GM19023 (cell line): Measurements from ENCODE around the gene CEP72.
"Not testable (repeated sequence)": the region's sequence is repeated elsewhere in the genome, so short reads cannot be mapped to it uniquely, and the experiment has no call there.

Experiments
- ATAC-seq: cut with Tn5 transposase; IDR thresholded peaks from one replicate; pipeline ENCODE4 v1.9.1; 2021; ENCODE audit warnings: mild to moderate bottlenecking, moderate library complexity; ENCODE audit not compliant: unreplicated experiment

Gene CEP72, protein sequence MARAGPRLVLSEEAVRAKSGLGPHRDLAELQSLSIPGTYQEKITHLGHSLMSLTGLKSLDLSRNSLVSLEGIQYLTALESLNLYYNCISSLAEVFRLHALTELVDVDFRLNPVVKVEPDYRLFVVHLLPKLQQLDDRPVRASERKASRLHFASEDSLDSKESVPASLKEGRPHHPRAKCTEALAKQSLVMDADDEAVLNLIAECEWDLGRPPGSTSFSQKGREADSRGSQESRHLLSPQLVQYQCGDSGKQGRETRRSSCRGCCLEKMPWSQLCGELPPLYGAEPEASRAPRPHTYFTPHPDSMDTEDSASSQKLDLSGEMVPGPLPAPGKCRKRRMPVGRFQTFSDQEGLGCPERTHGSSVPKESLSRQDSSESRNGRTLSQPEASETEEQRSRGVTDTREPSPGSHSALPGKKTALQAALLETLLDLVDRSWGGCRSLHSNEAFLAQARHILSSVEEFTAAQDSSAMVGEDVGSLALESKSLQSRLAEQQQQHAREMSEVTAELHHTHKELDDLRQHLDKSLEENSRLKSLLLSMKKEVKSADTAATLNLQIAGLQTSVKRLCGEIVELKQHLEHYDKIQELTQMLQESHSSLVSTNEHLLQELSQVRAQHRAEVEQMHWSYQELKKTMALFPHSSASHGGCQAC

DNA sequence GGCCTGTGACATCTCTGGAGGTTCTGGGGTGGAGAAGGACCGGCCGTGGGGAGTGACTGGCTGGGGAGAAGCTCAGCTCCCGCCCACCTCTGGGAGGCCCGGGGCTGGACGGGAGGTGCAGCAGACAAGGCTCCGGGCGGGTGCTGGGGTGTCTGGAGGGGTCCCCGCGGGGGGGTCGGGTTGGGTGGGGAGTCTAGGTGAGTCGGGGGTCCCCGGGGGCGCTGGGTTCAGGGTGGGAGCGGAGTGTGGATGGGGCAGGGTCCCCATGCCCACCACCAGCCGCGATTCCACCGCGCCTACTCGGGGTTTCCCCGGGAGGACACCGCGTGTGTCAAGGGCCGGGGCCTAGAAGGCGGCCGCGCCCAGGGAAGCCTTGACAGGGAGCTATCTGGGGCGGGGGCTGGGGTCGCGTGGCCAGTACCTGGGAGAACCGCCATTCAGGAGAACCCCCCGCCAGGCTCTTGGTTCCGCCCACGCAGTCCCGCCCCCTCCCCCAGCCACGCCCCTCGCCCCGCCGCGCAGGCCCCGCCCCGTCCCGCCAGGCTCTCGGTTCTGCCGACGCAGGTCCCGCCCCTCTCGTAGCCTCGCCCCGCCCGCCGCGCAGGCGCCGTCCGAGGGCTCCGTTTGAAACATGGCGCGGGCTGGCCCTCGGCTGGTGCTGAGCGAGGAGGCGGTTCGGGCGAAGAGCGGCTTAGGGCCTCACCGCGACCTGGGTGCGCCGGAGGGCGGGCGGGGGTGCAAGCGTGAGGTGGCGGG, at the start of gene CEP72:
Gene CEP72 (plus strand): TSS at position 610 of the 756 bp plus-strand sequence. CDS start 22 bp downstream, at position 632.
- peak; percentile 78 for ATAC-seq

GRCh38 chr5:565782-566440, 46.2 kb upstream of the CEP72 start:
- no peak for ATAC-seq

- no peak for ATAC-seq
Observed at GRCh38 chr5:566636-567309, 45.4 kb upstream of the CEP72 start.

DNA sequence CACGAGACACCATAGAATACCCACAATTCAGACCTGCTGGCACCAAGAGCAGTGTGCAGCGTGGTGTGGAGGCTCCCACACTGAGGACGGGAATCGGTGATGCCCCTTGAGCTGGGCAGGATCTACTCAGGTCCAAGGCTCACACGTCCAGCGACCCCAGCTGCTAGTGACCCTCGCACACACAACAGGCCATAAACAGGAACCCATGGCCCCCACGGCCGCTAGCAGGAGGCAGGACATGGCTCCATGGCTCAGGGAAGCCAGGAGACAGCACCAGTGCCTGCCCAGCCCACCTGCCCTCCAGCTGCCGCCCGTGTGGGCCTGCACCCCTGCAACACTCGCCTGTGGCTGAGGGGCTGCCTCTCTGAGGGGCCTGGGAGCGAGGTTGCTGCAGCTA, 44.5 kb upstream of the CEP72 start:
- ATAC-seq: no peak

DNA sequence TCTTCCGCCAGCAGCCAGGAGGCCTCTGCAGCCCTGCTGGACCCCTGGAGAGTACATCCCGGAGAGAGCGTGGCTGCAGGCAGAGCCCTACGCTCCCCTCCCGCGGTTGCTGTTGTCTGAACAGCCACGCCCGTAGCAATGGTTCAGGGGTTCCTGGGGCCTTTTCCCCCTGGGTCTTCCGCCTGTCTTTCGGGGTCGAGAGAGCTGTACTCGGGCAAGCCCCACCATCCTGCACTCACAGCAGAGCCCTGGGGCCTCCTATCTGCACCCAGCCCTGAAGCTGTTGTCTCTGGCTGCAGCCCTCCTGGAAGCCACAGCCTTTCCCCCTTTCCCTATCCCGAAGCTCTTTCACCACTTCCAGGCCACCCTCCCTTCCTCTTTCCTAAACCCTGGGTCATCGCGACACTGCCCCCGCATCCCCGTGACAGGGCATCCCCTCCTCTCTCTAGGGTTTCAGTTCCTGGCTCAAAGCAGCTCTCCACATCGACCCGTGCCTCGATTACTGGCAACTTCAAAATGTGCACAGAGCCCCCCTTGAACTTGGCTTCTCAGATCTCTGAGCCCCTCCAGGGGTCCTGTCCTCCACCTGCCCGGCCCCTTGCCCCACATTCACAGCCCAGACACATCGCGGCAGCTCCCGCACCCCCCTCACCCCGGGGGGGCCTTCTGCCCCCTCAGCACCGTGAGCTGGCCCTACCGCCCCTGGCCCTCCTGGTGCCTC, 43.9 kb upstream of the CEP72 start:
- no peak for ATAC-seq

- no peak for ATAC-seq
Observed at GRCh38 chr5:568809-569208, 43.3 kb upstream of the CEP72 start.

- ATAC-seq: no peak
Observed at GRCh38 chr5:569358-569867, 42.7 kb upstream of the CEP72 start.

- ATAC-seq: no peak
Observed at GRCh38 chr5:569868-570361, 42.2 kb upstream of the CEP72 start.

GRCh38 chr5:570446-570845, 41.7 kb upstream of the CEP72 start:
- ATAC-seq: no peak

- no peak for ATAC-seq
Observed at GRCh38 chr5:570886-571285, 41.3 kb upstream of the CEP72 start.

DNA sequence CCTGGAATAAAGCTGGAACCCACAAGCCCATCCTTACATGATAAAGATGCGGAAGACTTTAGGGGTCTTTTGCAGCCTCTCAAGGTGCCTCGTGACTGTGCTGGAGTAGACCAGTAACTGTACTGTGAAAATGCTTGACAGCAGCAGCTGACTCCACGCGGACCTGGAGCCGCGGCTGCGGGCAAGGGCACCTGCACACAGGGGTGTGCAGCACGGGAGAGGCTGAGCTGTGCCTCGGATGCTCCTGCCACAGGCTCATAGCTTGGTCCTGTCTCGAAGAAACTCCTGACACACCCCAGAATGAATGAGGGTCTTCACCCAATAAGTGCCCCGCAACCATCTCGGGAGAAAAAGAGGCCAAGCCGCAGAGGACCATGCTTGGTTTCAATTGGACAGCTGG, 40.3 kb upstream of the CEP72 start:
- no peak for ATAC-seq

- ATAC-seq: no peak
Observed at GRCh38 chr5:572398-573019, 39.6 kb upstream of the CEP72 start.

DNA sequence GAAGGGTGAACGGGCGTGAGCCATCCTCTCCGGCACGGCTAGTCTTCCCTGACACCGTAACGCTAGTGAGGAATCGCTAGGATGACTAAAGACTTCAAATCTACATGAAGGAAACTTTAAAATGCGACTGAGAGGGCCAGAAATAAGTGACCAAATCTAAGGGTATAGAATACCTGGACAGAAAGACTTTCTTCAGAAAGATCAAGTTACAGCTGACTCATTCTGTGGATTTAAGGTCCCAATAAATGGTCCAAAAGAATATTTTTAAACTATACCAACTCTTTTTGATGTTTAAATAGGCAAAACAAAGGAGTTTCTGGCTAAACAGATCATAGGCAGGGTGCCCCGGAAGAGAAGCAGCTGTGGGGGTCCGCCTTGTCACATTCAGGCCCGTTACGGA, 38.9 kb upstream of the CEP72 start:
- no peak for ATAC-seq

DNA sequence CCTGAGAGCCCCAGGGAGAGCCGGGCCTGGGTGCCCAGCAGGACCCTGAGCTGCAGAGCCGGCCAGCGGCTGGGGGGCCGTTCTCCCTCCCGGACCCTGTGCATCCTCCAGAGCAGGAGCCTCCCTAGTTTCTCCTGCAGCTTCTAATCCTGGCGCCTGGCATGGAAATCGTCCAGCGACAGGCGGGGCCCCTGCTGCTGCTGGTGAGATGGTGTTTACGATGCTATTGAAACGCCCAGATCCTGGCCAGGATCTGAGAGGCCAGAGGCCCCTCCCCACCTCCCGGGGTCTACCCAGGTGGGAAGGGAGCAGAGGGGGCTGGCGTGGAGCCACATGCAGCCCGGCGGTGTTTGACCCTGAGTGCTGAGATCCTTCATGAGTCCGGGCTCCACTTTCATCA, 38.2 kb upstream of the CEP72 start:
- no peak for ATAC-seq

- ATAC-seq: no peak
Observed at GRCh38 chr5:574906-575305, 37.2 kb upstream of the CEP72 start.

DNA sequence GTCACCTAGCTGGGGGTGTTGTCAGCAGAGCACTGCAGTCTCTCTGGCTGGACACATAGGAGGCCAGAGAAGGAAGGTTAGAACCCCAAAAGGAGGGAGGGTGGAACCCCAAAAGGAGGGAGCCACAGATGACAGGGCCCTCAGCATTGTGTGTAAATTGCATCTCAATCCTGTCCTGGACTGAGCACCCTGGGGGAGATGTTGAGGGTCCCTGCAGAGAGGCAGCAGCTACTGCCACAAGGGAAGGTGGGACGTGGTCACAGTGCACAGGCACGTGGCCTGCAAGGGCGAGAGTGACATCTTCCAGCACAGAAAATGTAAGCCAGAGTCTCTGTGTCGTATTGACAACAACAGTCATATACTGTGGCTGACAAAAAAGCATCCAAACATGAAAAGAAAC, 36.5 kb upstream of the CEP72 start:
- ATAC-seq: no peak

- ATAC-seq: not testable (repeated sequence)
Observed at GRCh38 chr5:577214-577613, 34.9 kb upstream of the CEP72 start.

DNA sequence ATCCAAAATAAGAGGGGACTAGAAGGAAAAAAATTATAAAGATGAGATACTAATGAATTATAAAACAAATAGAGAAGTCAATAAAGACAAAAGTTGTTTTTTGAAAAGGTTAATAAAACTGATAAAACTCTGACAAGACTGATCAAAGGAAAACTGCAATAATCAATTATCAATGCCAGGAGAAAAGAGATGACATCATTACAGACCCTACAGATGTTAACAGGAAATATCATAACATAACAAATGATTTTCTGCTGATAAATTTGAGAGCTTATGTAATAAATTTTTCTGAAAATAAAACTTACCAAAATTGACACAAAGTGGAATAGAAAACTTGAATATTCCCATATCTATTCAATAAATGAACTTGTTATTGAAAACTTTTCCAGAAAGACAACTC, 34.3 kb upstream of the CEP72 start:
- no peak for ATAC-seq

- no peak for ATAC-seq
Observed at GRCh38 chr5:579211-579610, 32.9 kb upstream of the CEP72 start.
